Measurements from ENCODE around the gene FAM234A.

Gene FAM234A

GRCh38 chr16:305916-306626, 71.5 kb downstream of the FAM234A start:
- no peak for DNase-seq

DNA sequence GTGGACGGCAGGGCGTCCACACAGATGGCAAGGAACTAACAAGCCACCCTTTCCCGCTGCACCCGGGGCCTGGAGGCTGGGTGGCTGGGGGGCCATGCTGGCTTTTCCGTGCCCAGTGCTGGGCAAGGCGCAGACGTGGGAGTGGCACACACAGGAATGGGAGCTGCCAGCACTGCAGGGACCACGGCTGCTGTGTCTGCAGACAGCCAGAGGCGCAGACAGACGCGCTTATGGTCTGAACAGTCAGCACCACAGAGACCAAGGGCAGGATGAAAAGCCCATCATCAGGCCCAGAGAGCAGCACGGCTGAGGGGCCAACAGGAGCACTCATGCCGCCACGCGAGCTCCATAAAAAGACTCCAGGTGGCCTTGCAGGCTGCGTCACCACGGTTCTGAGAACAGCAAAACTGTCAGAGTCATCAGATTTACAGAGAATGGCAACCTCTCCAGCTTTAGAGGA, 72.3 kb downstream of the FAM234A start:
- DNase-seq, result no peak

DNA sequence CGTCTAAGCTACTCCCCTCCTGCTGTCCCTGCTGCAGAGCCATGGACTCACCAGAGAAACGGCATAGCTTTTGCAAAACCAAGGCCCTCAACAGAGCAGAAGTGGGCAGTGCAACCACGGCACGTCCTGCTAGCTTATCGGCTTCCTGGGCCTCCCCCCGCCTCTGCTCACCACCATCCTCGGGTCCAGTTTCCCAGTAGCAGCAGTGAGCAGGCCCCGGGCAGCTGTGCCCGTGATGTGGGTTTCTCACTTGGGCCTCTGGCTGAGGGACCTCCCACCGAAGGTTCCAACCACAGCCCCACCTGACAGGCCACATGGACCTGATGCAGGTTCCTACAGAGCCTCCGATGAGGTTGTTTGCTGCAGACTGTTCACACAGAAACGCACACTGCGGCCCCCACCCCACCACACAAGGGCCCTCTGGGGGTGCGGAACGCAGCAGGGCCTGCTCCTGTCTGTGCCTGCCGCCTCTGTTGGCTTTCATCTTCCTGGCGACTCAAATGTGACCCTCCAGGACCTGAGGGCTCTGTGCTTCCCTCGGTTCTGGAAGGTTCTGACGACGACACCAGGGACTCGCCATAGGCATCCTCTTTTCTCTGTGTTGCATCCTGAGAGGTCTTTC, 73.2 kb downstream of the FAM234A start:
- DNase-seq, result no peak

- DNase-seq, result no peak
Measured at GRCh38 chr16:309476-309875, 74.9 kb downstream of the FAM234A start.

DNA sequence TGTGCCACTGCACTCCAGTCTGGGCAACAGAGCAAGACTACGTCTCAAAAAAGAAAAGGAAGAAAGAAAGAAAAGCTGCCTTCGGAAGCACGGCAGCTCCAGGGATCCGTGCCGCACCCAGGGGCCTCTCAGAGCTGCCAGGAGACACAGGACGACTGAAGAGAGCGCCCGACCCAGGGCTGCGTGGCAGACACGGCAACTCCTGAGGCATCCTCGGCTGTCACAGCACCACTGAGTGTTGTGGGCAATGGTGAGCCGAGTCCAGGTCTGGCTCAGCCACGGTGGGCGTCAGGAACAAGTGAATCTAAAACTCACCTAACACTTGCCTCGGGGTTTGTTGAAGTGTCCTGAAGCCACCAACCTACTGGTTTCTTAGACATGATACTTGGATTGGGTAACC, 77.1 kb downstream of the FAM234A start:
- no peak for DNase-seq

- no peak for DNase-seq
Measured at GRCh38 chr16:314351-314750, 79.7 kb downstream of the FAM234A start.

DNA sequence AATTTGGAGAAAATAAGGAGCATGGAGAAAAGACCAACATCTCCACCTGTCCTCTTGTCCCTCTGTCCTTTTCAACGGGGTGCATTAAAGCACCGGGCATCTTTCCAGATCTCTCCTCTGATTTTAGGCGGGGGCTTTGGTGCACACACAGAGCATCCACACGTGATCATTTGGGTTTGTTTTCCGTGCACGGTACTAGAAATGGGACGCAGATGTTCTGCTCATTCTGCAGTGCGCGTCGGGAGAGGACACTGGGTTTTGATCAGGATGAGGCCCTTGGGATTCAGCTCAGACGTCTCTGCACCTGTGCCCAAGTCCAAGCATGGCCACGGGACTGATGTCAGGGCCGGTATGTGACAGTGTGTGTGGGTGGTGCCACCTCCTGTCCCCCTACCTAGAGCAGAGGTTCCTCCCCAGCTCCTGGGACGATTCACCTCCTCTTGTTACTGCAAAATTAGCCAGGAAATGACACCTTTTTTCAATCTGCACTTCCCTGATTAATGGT, 80.2 kb downstream of the FAM234A start:
- no peak for DNase-seq
